ENCODE data around the gene SLC17A4.

Gene SLC17A4

GRCh38 chr6:25750906-25751305, 3.6 kb upstream of the SLC17A4 start:
- no peak for FAIRE-seq

- FAIRE-seq, result no peak
Measured at GRCh38 chr6:25753079-25753478, 1.5 kb upstream of the SLC17A4 start.

GRCh38 chr6:25755483-25755882, 941 bp downstream of the SLC17A4 start:
- FAIRE-seq, result no peak

- FAIRE-seq, result no peak
Measured at GRCh38 chr6:25756382-25757363, 2.1 kb downstream of the SLC17A4 start.

GRCh38 chr6:25757936-25758642, 3.5 kb downstream of the SLC17A4 start:
- no peak for FAIRE-seq

- FAIRE-seq, result no peak
Measured at GRCh38 chr6:25764611-25765010, 10.1 kb downstream of the SLC17A4 start.

- no peak for FAIRE-seq
Measured at GRCh38 chr6:25768566-25768965, 14.0 kb downstream of the SLC17A4 start.

- no peak for FAIRE-seq
Measured at GRCh38 chr6:25769983-25770382, 15.4 kb downstream of the SLC17A4 start.

- no peak for FAIRE-seq
Measured at GRCh38 chr6:25774120-25774715, 19.7 kb downstream of the SLC17A4 start.

GRCh38 chr6:25777031-25777430, 22.5 kb downstream of the SLC17A4 start:
- FAIRE-seq, result no peak

GRCh38 chr6:25777856-25778649, 23.5 kb downstream of the SLC17A4 start:
- no peak for FAIRE-seq

- FAIRE-seq, result no peak
Measured at GRCh38 chr6:25781134-25781533, 26.6 kb downstream of the SLC17A4 start.

GRCh38 chr6:25787428-25787827, 32.9 kb downstream of the SLC17A4 start:
- FAIRE-seq, result no peak

GRCh38 chr6:25788305-25788922, 33.9 kb downstream of the SLC17A4 start:
- no peak for FAIRE-seq

- FAIRE-seq, result no peak
Measured at GRCh38 chr6:25789475-25789874, 34.9 kb downstream of the SLC17A4 start.

GRCh38 chr6:25792016-25792415, 37.5 kb downstream of the SLC17A4 start:
- no peak for FAIRE-seq

- FAIRE-seq, result no peak
Measured at GRCh38 chr6:25793970-25794369, 39.4 kb downstream of the SLC17A4 start.

GRCh38 chr6:25794784-25795183, 40.2 kb downstream of the SLC17A4 start:
- no peak for FAIRE-seq

GRCh38 chr6:25801436-25801835, 46.9 kb downstream of the SLC17A4 start:
- FAIRE-seq, result no peak

GRCh38 chr6:25804804-25805203, 50.3 kb downstream of the SLC17A4 start:
- FAIRE-seq, result no peak

- no peak for FAIRE-seq
Measured at GRCh38 chr6:25815194-25815593, 60.7 kb downstream of the SLC17A4 start.

- no peak for FAIRE-seq
Measured at GRCh38 chr6:25816252-25816651, 61.7 kb downstream of the SLC17A4 start.

Measured in A204.1 (cell line).